ENCODE results near the gene MYO18A.

GRCh38 chr17:29073045-29073444, 107.2 kb downstream of the MYO18A start:
- TF ChIP-seq CTCF (IDR thresholded peaks at IDR 0.05) (no peak), POLR2A (IDR thresholded peaks at IDR 0.05) (no peak)

Measured in uterus (tissue), 2 donors.